ENCODE measurements around the gene TRIM32.

The TRIM32 gene

DNA sequence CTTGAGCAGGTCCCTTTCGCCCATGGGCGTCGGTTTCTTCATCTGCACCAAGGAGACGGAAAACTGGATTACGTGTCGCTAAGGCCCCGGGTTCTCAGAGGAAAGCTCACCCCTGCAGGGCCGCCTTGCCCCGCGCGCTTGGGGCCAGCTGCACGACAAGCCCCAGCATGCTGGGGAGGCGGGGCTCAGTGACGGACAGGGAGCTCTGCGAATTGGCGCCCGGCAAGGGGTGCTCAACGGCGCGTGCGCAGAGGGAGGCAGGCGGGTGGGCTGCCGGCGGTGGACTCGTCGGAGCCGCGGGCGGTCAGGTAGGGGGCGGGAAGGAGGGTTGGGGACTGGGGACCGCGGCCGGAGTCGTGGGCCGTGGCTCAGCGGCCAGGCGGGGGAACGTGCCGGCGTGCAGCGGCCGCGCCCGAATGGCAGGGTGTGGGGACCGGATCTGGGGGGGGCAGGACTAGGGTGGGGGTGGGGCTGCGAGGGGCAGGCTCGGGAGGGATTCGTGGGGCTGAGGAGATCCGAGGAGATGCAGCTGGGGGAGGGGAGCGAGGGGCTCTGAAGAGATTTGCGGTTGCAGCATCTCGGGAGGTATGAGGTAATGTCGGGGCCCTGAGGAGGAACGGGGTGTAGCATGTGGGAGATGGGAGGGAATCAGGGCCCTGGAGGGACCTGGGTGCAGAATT is at the start of gene TRIM32:
TSS of gene TRIM32 (plus strand) at position 232 of the 680 bp plus-strand sequence. CDS start 10,438 bp downstream, outside the sequence.
- DNase-seq = peak; percentile 96

GRCh38 chr9:116639251-116639741 is 47.8 kb upstream of the TRIM32 start:
- DNase-seq = no peak

- no peak for DNase-seq
Observed at GRCh38 chr9:116641292-116642059, 45.6 kb upstream of the TRIM32 start.

DNA sequence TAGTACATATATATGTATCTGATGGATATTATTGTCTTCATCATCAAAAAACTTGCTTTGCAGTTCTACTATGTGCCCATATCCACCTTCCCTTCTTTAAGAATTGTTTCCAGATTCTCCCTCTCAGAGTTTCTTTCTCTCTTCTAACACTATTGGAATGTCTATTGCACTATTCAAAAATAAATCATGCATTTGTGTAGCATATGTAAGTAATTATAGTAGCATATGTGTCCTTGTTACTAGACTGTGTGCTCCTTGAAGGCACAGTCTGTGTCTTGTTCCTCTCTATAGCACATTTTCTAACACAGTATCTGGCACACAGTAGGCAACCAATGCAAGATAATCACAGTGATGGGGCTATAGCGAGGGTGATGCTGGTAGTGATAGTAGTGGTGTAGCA is 43.4 kb upstream of the TRIM32 start:
- DNase-seq = no peak

- no peak for DNase-seq
Observed at GRCh38 chr9:116644091-116644688, 42.9 kb upstream of the TRIM32 start.

DNA sequence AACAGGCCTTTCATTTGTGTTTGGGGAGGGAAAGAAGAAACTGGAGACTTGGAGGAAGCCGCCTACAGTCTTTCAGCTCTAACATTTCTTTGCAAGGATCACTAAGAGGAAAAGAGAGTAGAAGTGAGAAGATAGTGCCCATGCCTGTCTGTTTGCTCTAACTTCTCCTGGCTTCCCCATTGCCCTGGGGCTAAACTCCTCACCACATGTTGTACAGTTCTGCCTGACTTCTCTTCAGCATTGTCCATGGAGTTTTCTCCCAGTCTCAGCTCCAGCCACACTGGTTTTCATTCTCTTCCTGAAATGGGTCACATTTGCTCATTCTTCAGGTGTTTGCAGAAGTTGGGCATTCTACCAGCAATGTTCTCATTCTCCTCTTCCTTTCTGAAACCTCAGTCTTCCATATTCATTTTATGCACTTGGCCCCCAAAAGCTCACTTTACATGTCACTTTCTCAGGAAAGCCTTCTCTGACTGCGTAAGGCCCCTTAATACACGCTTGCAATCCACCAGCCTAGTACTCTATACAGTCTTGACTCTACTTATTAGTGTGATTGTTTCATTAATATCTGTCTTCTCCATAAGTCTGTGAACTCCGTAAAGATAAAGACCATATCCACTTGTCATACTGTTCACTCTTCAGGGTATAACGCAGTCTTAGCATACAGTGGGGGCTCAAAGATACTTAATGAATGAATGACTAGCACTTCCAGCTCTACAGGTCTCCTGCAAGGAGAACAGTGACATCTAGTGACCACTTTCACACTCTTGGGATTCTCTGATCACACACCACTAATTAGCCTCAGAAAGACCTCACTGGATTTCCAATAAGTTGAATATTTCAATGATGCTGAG is 40.2 kb upstream of the TRIM32 start:
- DNase-seq = no peak

GRCh38 chr9:116647515-116647809 is 39.6 kb upstream of the TRIM32 start:
- no peak for DNase-seq

DNA sequence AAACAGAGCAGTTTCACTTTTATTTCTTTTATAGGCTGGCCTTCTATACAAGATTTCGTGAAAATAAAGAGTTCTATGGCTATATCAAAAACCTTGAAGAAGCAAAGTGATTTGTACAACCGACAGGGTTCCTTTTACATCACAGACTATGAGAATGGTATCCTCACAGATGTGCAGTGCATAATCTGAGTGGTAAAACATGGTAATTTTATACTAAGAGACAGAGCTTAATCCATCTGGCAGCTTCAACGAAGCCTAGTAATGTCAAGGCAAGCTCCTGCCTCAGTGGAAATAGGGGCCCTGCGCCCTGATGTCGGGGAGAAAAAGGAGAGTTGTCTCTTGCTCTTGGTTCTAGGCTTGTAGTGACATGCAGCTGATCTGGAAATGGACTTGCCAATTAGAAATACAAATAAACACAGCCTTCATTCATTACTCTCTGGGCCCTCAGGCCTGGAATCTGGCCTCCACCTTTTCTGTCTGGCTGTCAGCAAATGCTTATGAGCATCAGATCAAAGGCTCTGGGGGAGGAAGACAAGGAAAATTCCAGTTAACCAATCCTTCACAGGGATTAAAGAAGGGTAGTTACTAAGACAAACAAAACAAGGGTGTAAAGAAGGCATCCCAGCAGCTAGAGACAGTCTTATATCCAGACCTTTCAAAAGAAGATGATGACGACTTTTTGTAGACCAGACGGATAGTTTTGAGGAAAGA is 33.6 kb upstream of the TRIM32 start:
- no peak for DNase-seq

DNA sequence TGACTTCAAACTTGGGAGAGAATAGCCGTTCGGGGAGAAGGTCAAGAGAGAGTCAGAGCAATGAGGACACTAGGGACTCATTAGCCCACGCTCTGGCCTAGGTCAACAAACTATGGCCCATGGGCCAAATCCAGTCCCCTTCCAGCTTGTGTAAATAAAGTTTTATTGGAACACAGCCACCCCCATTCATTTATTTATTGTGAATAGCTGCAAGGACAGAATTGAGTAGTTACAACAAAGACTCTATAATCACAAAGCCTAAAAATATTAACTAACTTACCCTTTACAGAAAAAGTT is 33.1 kb upstream of the TRIM32 start:
- DNase-seq = no peak

DNA sequence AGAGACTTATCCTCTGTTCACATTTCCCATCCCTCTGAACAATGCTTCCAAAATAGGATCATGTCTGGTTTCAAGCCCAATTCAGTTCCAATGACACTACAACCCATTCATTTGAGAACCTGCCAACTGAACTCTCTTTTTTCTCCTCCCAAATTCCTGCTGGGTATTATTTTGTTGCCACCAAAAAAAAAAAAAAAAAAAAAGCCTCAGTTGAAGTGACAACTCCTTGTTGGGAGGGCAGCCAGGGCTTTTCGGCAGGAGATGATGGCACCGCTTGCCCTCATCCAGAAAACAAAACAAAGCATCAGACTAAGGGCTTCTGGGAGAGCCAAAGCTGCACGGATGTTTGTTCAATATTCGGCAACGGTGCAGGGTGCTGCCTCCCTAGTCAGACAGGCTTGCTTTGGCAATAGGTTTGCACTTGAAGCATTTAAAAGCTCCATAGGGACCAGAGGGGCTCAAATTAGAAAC is 30.6 kb upstream of the TRIM32 start:
- no peak for DNase-seq

GRCh38 chr9:116656977-116657376 is 30.1 kb upstream of the TRIM32 start:
- no peak for DNase-seq

GRCh38 chr9:116658265-116658664 is 28.8 kb upstream of the TRIM32 start:
- no peak for DNase-seq

DNA sequence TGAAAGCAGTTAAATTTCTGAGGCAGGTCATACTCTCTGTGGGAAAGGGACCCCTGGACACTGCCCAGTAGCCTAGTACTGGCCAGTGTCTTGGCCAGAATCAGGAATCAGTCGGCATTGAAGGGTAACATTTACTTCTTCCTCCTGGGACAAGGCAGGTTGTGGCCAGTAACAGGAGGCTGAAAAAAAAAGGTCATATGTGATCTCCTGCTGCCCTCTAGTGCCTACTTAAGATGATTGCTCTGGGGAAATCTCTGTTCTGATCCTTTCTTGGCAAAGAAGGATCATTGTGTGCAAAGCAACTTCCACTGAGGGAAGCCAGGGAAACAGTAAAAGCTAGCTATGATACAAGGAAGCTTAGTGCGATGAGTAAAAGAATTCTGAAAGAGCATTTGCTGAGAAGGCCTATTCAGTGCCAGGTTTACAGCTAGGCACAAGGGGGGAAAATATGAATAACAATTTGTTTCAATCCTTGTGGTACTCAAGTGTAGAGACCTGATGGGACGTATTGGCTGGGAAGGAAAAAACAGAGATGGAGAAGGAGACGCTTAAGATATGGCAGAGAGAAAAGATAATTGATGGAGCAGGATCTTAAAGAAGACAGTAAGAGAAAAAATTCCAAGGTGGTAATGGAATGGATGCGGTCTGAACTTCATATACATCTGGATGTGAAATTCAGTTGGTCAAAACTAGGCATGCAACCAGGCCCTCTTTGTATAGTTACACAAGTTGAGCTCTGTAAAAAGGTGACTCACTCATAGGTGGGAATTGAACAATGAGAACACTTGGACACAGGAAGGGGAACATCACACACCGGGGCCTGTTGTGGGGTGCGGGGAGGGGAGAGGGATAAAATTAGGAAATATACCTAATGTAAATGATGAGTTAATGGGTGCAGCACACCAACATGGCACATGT is 25.8 kb upstream of the TRIM32 start:
- DNase-seq = no peak

DNA sequence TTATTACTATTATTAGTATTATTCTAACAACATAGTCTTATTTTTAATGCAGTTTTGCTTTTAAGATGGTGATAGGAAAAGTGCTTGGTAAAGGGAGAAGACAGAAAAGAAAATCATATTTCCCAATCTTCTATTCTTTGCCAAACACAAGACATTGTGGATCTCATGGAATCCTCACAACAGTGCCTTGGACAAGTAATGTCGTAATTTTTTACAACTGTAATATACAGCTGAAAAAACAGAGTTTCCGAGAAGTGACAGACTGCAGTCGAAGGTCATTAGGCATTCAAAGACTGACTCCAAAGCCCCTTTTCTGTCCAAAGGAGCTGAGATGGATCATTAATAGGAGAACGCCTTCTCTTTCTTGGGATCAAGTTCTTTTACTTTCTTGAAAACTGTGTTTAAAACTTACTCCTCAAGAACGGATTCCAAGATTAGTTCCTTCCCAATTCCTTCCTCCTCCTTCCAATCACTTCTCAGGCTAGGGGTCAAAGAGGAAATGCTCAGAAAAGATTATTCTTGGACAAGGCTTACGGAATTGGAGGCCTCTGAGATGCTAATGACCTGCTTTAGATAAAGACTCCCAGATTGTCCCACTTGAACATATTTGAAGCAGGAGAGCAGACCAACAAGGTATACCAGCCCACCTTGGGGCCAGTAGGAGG is 24.3 kb upstream of the TRIM32 start:
- no peak for DNase-seq

DNA sequence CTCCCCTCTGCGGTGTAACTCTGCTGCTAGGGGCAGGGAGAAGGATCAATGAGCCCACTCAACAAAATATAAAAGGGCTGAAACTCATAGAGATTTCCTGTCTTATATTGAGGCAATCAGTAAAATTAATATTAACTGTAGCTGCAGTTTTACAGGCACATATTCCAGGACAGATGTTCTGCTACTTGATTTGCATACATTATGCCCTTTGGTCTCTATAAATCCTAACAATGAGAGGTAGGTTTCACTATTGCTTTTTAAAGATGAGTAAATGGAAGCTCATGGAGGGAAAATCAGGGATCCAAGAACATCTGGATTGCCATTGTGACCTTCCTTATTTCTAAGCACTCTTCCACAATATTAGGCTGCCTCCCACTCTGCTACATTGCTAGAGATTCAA is 23.5 kb upstream of the TRIM32 start:
- DNase-seq = no peak

- no peak for DNase-seq
Observed at GRCh38 chr9:116668970-116669695, 18.0 kb upstream of the TRIM32 start.

DNA sequence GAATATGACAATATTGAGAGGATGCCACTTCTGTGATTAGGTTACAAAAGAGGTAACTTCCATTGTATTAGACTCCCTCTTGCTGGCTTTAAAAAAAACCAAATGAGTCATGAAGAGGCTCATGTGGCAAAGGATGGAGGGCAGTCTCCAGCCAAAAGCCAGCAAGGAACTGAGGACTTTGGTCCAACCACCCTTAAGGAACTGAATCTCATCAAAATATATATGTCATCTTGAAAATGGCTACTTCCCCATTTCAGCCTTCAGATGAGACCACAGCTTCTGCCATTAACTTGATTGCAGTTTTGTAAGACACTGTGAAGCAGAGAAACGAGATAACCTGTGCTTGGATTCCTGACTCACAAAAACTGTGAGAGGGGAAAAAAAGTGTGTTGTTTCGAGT is 15.5 kb upstream of the TRIM32 start:
- DNase-seq = no peak

DNA sequence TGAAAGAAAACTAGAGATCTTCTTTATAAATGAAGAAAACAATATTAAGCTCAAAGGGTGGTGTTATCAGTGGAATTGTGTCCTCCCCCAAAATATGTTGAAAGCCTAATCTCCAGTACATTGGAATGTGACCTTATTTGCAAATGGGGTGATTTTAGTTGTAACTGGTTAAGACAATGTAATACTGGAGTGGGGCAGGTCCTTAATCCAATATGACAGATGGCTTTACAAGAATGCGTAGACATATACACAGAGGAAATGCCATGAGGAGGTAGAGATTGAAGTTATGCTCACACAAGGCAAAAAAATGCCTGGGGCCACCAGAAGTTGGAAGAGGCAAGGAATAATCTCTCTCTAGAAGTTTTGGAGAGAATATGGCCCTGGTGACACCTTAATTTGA is 13.7 kb upstream of the TRIM32 start:
- DNase-seq = no peak

DNA sequence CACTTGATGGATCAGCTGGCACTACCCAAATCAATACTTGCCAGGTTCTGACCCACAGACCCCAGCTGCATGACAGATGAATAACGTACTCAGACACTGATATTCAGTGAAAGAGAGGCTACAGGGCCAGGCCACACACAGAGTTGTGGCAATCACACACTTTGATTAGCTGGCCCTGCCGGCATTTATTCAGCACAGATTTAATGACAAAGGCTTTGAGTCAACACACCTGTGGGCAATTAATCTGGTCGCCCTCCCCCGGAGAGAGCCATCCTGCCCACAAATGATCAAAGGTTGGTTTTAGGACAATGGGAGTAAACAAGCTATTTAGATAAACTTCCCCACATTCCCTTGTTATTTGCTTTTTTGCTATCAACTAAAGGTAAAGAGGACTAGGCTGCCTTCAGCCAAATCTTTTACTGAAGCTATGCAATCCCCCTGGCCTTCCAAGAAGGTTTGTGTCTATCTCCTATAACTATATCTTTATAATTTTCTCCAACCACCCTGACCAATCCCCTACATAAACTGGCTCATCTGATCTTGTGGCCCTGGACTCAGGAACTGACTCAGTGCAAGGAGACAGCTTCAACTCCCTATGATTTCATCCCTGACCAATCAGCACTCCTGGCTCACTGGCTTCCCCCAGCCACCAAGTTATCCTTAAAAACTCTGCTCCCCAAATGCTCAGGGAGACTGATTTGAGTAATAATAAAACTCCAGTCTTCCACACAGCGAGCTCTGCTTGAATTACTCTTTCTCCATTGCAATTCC is 12.7 kb upstream of the TRIM32 start:
- DNase-seq = no peak

All from activated naive CD4-positive, alpha-beta T cell treated with anti-CD3 and anti-CD28 coated beads, Interleukin-2, amount 50 U/mL, for 16 hours (primary cell).